SK-N-SH (cell line): ENCODE data around the gene IGSF9. TPM values are rescaled to one million over a fixed set of nuclear protein-coding genes. Genes with fewer than 3 reads are reported as not detected.

Source experiments
- CTCF ChIA-PET: fragments of 300-600, 350-600 bp; formaldehyde crosslinking; extraction: SDS; loops from one replicate; lab custom pipeline; 2021; lab: Yijun Ruan, JAX
- POLR2A ChIA-PET: fragments of 350-600 bp; sonication (Branson Sonifier 250); formaldehyde crosslinking; extraction: SDS; loops from one replicate; lab custom pipeline; 2020; ENCODE audit warnings: antibody characterized with exemption, inconsistent platforms; lab: Yijun Ruan, JAX
- DNase-seq: peaks from one replicate; pipeline ENCODE4 v3.0.0; 2012
- H2AFZ ChIP-seq: fragments of 200-600 bp; sonication (generic); 2 replicates; pipeline ENCODE4 v1.8.1; 2016; ENCODE audit warnings: antibody characterized with exemption, mild to moderate bottlenecking, low read depth
- H3F3A ChIP-seq: fragments of 200-600 bp; sonication (generic); replicated peaks from 2 replicates; pipeline ENCODE3; 2016; ENCODE audit warnings: antibody characterized with exemption, mild to moderate bottlenecking; ENCODE audit not compliant: insufficient read depth
- H3K27ac ChIP-seq, 2 experiments: fragments of 200-500 bp in 1 of 2; fragments of 200-600 bp in 1 of 2; sonication (Bioruptor generic) in 1 of 2; sonication (generic), shearing (Covaris generic) in 1 of 2; 2 replicates each; pipeline versions ENCODE4 v1.5.1 to v1.6.1; 2014 to 2016; ENCODE audit warnings: low read depth in 2 of 2, inconsistent platforms in 1 of 2, low read length in 1 of 2, mild to moderate bottlenecking in 1 of 2, mixed read lengths in 1 of 2
- H3K27me3 ChIP-seq: fragments of 200-600 bp; sonication (generic), shearing (Covaris generic); 2 replicates; pipeline ENCODE4 v1.6.1; 2016; ENCODE audit warnings: mixed run types; ENCODE audit not compliant: insufficient read depth
- H3K36me3 ChIP-seq, 2 experiments: fragments of 200-500 bp in 1 of 2; fragments of 200-600 bp in 1 of 2; sonication (Bioruptor generic) in 1 of 2; sonication (generic) in 1 of 2; replicated peaks in 1 of 2; 2 replicates each; pipeline versions ENCODE3 to v1.5.1; 2014 to 2016; ENCODE audit warnings: low read length in 1 of 2, mild to moderate bottlenecking in 1 of 2; ENCODE audit not compliant: insufficient read depth in 2 of 2, control insufficient read depth in 1 of 2
- H3K4me1 ChIP-seq, 2 experiments: fragments of 200-500 bp in 1 of 2; fragments of 200-600 bp in 1 of 2; sonication (Bioruptor generic) in 1 of 2; sonication (generic), shearing (Covaris generic) in 1 of 2; 2 replicates each; pipeline versions ENCODE4 v1.5.1 to v1.6.1; 2014 to 2016; ENCODE audit warnings: low read depth in 1 of 2, low read length in 1 of 2, mixed run types in 1 of 2; ENCODE audit not compliant: insufficient read depth in 2 of 2, control insufficient read depth in 1 of 2
- H3K4me2 ChIP-seq: fragments of 200-600 bp; sonication (generic), shearing (Covaris generic); 2 replicates; pipeline ENCODE4 v1.6.1; 2017; ENCODE audit warnings: mixed run types
- H3K4me3 ChIP-seq, 2 experiments: fragments of 200-500 bp in 1 of 2; fragments of 200-600 bp in 1 of 2; sonication (Bioruptor generic) in 1 of 2; sonication (generic), shearing (Covaris generic) in 1 of 2; 2 replicates each; pipeline versions ENCODE4 v1.5.1 to v1.8.1; 2014 to 2016; ENCODE audit warnings: low read depth in 2 of 2, inconsistent platforms in 1 of 2, low read length in 1 of 2, mild to moderate bottlenecking in 1 of 2, mixed read lengths in 1 of 2, moderate library complexity in 1 of 2
- H3K79me2 ChIP-seq: fragments of 200-600 bp; sonication (generic); 2 replicates; pipeline ENCODE4 v1.8.1; 2017; ENCODE audit warnings: mild to moderate bottlenecking; ENCODE audit not compliant: insufficient read depth
- H3K9ac ChIP-seq: fragments of 200-600 bp; sonication (generic); 2 replicates; pipeline ENCODE4 v1.6.1; 2017; ENCODE audit warnings: mixed run types
- H3K9me2 ChIP-seq: fragments of 200-600 bp; sonication (generic); 2 replicates; pipeline ENCODE4 v1.6.1; 2017; ENCODE audit warnings: mixed run types
- H3K9me3 ChIP-seq: fragments of 200-600 bp; sonication (generic); 2 replicates; pipeline ENCODE4 v1.6.1; 2017; ENCODE audit warnings: mixed run types, mild to moderate bottlenecking, moderate library complexity
- H4K20me1 ChIP-seq: fragments of 200-600 bp; sonication (generic); 2 replicates; pipeline ENCODE4 v1.6.1; 2017; ENCODE audit warnings: mild to moderate bottlenecking, mixed run types; ENCODE audit not compliant: insufficient read depth
- CHD2 ChIP-seq: fragments of 150-350 bp; IDR thresholded peaks from 2 replicates; pipeline ENCODE4 v1.6.1; 2018; ENCODE audit warnings: low read length; ENCODE audit not compliant: partially characterized antibody
- FOXJ3 ChIP-seq: sonication (generic); formaldehyde crosslinking; IDR thresholded peaks from 2 replicates; pipeline ENCODE4 v1.5.1; 2020; ENCODE audit warnings: mild to moderate bottlenecking, missing genetic modification reagents
- JUND ChIP-seq: IDR thresholded peaks from 2 replicates; pipeline ENCODE4 v1.4.0; 2012
- MEF2A ChIP-seq: IDR thresholded peaks from 2 replicates; pipeline ENCODE4 v1.4.0; 2012; ENCODE audit warnings: low read depth, borderline replicate concordance
- NRF1 ChIP-seq: IDR thresholded peaks from 2 replicates; pipeline ENCODE4 v1.6.1; 2012; ENCODE audit warnings: low read depth, mild to moderate bottlenecking, low read length
- POLR2AphosphoS5 ChIP-seq: IDR thresholded peaks from 2 replicates; pipeline ENCODE4 v1.6.1; 2012; ENCODE audit warnings: low read depth, low read length
- RAD21 ChIP-seq: IDR thresholded peaks from 2 replicates; pipeline ENCODE4 v1.6.1; 2012; ENCODE audit warnings: mild to moderate bottlenecking, low read length
- RCOR1 ChIP-seq: fragments of 150-350 bp; IDR thresholded peaks from 2 replicates; pipeline ENCODE4 v1.6.1; 2017; ENCODE audit warnings: antibody characterized with exemption, low read length
- RXRA ChIP-seq: IDR thresholded peaks from 2 replicates; pipeline ENCODE4 v1.4.0; 2012; ENCODE audit warnings: low read depth, mild to moderate bottlenecking, borderline replicate concordance
- SIN3A ChIP-seq: IDR thresholded peaks from 2 replicates; pipeline ENCODE4 v1.6.1; 2012; ENCODE audit warnings: low read depth, mild to moderate bottlenecking, low read length, moderate library complexity, borderline replicate concordance
- SMC3 ChIP-seq: IDR thresholded peaks from 2 replicates; pipeline ENCODE4 v1.6.1; 2012; ENCODE audit warnings: low read depth, low read length, improper control_type of control experiment
- TAF1 ChIP-seq: IDR thresholded peaks from 2 replicates; pipeline ENCODE4 v1.6.1; 2012; ENCODE audit warnings: low read depth, mild to moderate bottlenecking, low read length, moderate library complexity, borderline replicate concordance
- TCF12 ChIP-seq: IDR thresholded peaks from 2 replicates; pipeline ENCODE4 v1.4.0; 2012
- TEAD4 ChIP-seq: IDR thresholded peaks from 2 replicates; pipeline ENCODE4 v1.4.0; 2012; ENCODE audit warnings: mild to moderate bottlenecking, borderline replicate concordance; ENCODE audit not compliant: insufficient read depth
- YY1 ChIP-seq: IDR thresholded peaks from 2 replicates; pipeline ENCODE4 v1.4.0; 2012; ENCODE audit warnings: low read depth, mild to moderate bottlenecking
- ZBTB33 ChIP-seq: IDR thresholded peaks from 2 replicates; pipeline ENCODE4 v1.4.0; 2012; ENCODE audit warnings: low read depth, borderline replicate concordance
- WGBS: methylation state at CpG from one replicate; pipeline ENCODE4 v1.1.6; 2017; ENCODE audit warnings: low lambda C conversion rate; 5-methylcytosine and 5-hydroxymethylcytosine counted together
- polyA plus RNA-seq, 3 experiments: library from polyadenylated mRNA; depleted of rRNA; stranded (reverse); fragments of >200 nt; gene quantifications; 2 replicates each; pipeline ENCODE4 v1.2.3, GENCODE V29; 2012
- TF ChIP-seq, protein P1 (sequence below): fragments of 200-600 bp; sonication (generic); IDR thresholded peaks from 2 replicates; pipeline ENCODE4 v1.6.1; 2017; ENCODE audit warnings: antibody characterized with exemption, mild to moderate bottlenecking, moderate library complexity
- TF ChIP-seq, protein P2 (sequence below): fragments of 150-350 bp; IDR thresholded peaks from 2 replicates; pipeline ENCODE4 v1.6.1; 2016; ENCODE audit warnings: mild to moderate bottlenecking, low read depth, low read length

IGSF9 gene
- polyA plus RNA-seq, 1 of the 3 experiments (the other 2 are of a cell fraction): 2.4 TPM

- TF ChIP-seq TCF12: no peak
- no peak for TF ChIP-seq NRF1
- no peak for TF ChIP-seq FOXJ3 (CRISPR knock-in tag)
- TF ChIP-seq, protein P1, sequence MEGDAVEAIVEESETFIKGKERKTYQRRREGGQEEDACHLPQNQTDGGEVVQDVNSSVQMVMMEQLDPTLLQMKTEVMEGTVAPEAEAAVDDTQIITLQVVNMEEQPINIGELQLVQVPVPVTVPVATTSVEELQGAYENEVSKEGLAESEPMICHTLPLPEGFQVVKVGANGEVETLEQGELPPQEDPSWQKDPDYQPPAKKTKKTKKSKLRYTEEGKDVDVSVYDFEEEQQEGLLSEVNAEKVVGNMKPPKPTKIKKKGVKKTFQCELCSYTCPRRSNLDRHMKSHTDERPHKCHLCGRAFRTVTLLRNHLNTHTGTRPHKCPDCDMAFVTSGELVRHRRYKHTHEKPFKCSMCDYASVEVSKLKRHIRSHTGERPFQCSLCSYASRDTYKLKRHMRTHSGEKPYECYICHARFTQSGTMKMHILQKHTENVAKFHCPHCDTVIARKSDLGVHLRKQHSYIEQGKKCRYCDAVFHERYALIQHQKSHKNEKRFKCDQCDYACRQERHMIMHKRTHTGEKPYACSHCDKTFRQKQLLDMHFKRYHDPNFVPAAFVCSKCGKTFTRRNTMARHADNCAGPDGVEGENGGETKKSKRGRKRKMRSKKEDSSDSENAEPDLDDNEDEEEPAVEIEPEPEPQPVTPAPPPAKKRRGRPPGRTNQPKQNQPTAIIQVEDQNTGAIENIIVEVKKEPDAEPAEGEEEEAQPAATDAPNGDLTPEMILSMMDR: no peak
- no peak for TF ChIP-seq TAF1
- no peak for TF ChIP-seq MEF2A
- no peak for TF ChIP-seq TEAD4
- TF ChIP-seq RCOR1: no peak
- TF ChIP-seq ZBTB33: no peak
- TF ChIP-seq, protein P2, sequence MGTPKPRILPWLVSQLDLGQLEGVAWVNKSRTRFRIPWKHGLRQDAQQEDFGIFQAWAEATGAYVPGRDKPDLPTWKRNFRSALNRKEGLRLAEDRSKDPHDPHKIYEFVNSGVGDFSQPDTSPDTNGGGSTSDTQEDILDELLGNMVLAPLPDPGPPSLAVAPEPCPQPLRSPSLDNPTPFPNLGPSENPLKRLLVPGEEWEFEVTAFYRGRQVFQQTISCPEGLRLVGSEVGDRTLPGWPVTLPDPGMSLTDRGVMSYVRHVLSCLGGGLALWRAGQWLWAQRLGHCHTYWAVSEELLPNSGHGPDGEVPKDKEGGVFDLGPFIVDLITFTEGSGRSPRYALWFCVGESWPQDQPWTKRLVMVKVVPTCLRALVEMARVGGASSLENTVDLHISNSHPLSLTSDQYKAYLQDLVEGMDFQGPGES: no peak
- TF ChIP-seq SIN3A: no peak
- TF ChIP-seq RXRA: no peak
- no peak for TF ChIP-seq POLR2AphosphoS5
- no peak for TF ChIP-seq CHD2
- TF ChIP-seq SMC3: no peak
- TF ChIP-seq YY1: no peak
- no peak for TF ChIP-seq JUND
- no peak for TF ChIP-seq RAD21
- Histone ChIP-seq H3K36me3 (no peaks in the 10 kb centered on the region), H3K9me2 (no peaks in the 10 kb centered on the region), H3F3A (peaks cover 5% of the 10 kb centered on the region), H3K9ac (no peak overlapping the region), H3K4me3 (no peak overlapping the region), H3K27ac (no peak overlapping the region; a peak in 1 of 4 replicates), H3K79me2 (no peaks in the 10 kb centered on the region), H2AFZ (no peak overlapping the region), H3K27me3 (no peaks in the 10 kb centered on the region), H3K9me3 (no peaks in the 10 kb centered on the region), H3K4me2 (no peak overlapping the region), H3K4me1 (peaks cover 12 to 14% of the 10 kb centered on the region in 2 experiments; a peak in 2 of 4 replicates), H4K20me1 (no peaks in the 10 kb centered on the region)
- POLR2A ChIA-PET: no interaction called here
- CTCF ChIA-PET: interaction anchor here (5.0 to 6.7 kb wide), 2 partner anchors 8 to 85 kb away, joined by 34 to 76 read pairs; no protein-coding TSS in a partner anchor
- no peak for DNase-seq
- whole genome bisulfite sequencing: 95% methylated on average over 4 of the region's 4 CpGs
These were observed 62.3 kb downstream of the IGSF9 start for GRCh38 chr1:159883134-159883533.
